Measurements from ENCODE around the gene THNSL1.
"Not testable (repeated sequence)": the region's sequence is repeated elsewhere in the genome, so short reads cannot be mapped to it uniquely, and the experiment has no call there.

THNSL1 gene

GRCh38 chr10:25016376-25017153 is at the start of gene THNSL1:
TSS of gene THNSL1 (plus strand) at chr10:25016612. CDS start at chr10:25023224, 6,612 bp downstream.
- peaks cover 9 to 12% of the 10 kb centered on the region in 2 donors for H3K9me3 Mint-ChIP-seq
- ATAC-seq: peak; percentile 98
- peak; percentile 97 to 98 for DNase-seq
- peak within 1 kb of the TSS; percentile 84 to 86 for H3K27ac Mint-ChIP-seq
- H3K27me3 Mint-ChIP-seq: no peaks in the 10 kb centered on the region
- H3K4me1 Mint-ChIP-seq: peaks cover 25% of the 10 kb centered on the region
- peak within 1 kb of the TSS; percentile 82 to 83 for H3K4me3 Mint-ChIP-seq

GRCh38 chr10:24966962-24967481 is 49.4 kb upstream of the THNSL1 start:
- DNase-seq (no peak), ATAC-seq (no peak)
- no peak overlapping the region for H3K4me3 Mint-ChIP-seq
- H3K4me1 Mint-ChIP-seq: peaks cover 9% of the 10 kb centered on the region
- H3K27ac Mint-ChIP-seq: no peak overlapping the region
- H3K27me3 Mint-ChIP-seq: no peaks in the 10 kb centered on the region
- no peaks in the 10 kb centered on the region for H3K9me3 Mint-ChIP-seq

DNA sequence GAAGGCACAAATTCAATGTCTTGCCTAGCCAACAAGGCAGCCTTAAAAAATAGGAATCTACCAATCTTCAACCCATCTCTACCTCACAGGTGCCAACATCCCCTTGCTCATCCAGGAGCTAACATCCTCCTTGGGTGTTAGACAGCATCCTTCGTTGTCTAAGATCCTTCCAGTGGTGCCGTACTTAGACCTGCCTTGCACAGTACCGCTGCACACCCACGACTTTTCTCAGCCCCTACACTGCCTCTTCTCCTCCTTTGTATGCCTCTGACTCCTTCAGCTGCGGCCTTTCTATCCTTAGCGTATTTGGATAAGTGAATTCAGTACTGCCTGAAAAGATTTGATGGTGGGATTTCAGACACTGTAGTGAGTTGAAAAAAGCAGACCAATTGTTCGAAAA is 48.1 kb upstream of the THNSL1 start:
- H3K27ac Mint-ChIP-seq: no peak overlapping the region
- no peak for ATAC-seq
- DNase-seq: no peak
- H3K4me3 Mint-ChIP-seq: no peak overlapping the region
- H3K4me1 Mint-ChIP-seq: no peaks in the 10 kb centered on the region
- H3K9me3 Mint-ChIP-seq: no peaks in the 10 kb centered on the region
- no peaks in the 10 kb centered on the region for H3K27me3 Mint-ChIP-seq

GRCh38 chr10:24968951-24969350 is 47.5 kb upstream of the THNSL1 start:
- H3K4me3 Mint-ChIP-seq, H3K9me3 Mint-ChIP-seq, ATAC-seq, DNase-seq, H3K4me1 Mint-ChIP-seq, H3K27ac Mint-ChIP-seq, H3K27me3 Mint-ChIP-seq: not testable (repeated sequence)

DNA sequence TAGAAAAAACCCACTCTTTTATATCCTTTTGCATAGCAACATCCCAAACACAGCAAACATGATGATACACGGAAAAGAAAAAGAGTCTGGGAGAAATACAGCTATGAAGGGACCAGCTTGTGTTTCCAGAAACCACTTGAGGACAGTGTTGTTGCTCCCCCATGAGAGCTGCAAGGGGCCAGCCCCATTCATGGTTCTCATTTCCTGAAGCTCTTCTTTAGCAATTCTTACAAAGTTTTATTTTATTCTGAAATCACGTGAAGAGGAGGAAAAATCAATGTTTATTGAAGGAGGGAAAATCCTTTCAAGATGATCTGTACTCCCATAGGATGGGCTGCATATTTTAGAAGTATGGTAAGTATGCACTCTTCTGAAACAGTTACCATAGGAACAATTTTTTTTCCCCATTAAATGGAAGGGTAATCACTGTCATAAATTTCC is 46.6 kb upstream of the THNSL1 start:
- Mint-ChIP-seq H3K27ac (no peak overlapping the region), H3K9me3 (no peaks in the 10 kb centered on the region), H3K27me3 (no peaks in the 10 kb centered on the region)

DNA sequence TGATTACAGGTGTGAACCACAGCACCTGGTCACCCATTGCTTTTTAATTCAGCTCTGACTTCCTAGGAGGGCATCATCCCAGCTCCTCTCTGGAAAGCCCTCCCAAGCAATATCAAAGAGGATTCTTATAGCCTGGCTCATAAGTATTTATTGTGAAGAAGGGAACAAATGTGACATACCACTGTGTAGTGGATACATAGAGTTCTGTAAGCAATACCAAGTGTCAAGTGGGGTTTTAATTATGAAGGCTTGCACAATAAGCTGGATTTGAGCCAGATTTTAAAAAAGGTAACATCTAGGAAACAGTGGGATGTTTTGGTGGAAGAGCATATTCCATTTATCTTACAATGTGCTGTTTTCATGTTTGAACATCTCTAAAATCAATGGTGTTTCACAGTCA is 45.0 kb upstream of the THNSL1 start:
- ATAC-seq (no peak), DNase-seq (no peak)
- Mint-ChIP-seq H3K4me1 (no peaks in the 10 kb centered on the region), H3K9me3 (no peaks in the 10 kb centered on the region), H3K27me3 (no peaks in the 10 kb centered on the region), H3K27ac (no peak overlapping the region), H3K4me3 (no peak overlapping the region)

More for the DNA sequence above, 46.6 kb upstream of the THNSL1 start:
- no peak overlapping the region for H3K4me3 Mint-ChIP-seq
- DNase-seq (no peak), ATAC-seq (no peak)
- no peaks in the 10 kb centered on the region for H3K4me1 Mint-ChIP-seq

- no peak for ATAC-seq
- no peak overlapping the region for H3K27ac Mint-ChIP-seq
- H3K9me3 Mint-ChIP-seq: no peaks in the 10 kb centered on the region
- no peak overlapping the region for H3K4me3 Mint-ChIP-seq
- DNase-seq: no peak
- H3K27me3 Mint-ChIP-seq: no peaks in the 10 kb centered on the region
- no peaks in the 10 kb centered on the region for H3K4me1 Mint-ChIP-seq
These were observed 43.2 kb upstream of the THNSL1 start for GRCh38 chr10:24973163-24973562.

GRCh38 chr10:24974976-24975375 is 41.4 kb upstream of the THNSL1 start:
- Mint-ChIP-seq H3K4me3 (no peak overlapping the region), H3K4me1 (no peaks in the 10 kb centered on the region), H3K9me3 (peaks cover 2 to 6% of the 10 kb centered on the region in 2 donors), H3K27ac (no peak overlapping the region), H3K27me3 (no peaks in the 10 kb centered on the region)
- DNase-seq: no peak
- ATAC-seq: no peak

GRCh38 chr10:24979685-24980084 is 36.7 kb upstream of the THNSL1 start:
- DNase-seq (no peak), ATAC-seq (no peak)
- Mint-ChIP-seq H3K9me3 (peaks cover 8 to 10% of the 10 kb centered on the region in 2 donors), H3K4me3 (no peak overlapping the region), H3K27me3 (no peaks in the 10 kb centered on the region), H3K27ac (peak overlapping the region in 1 of 2 donors; percentile 35), H3K4me1 (peaks cover 11% of the 10 kb centered on the region)

DNA sequence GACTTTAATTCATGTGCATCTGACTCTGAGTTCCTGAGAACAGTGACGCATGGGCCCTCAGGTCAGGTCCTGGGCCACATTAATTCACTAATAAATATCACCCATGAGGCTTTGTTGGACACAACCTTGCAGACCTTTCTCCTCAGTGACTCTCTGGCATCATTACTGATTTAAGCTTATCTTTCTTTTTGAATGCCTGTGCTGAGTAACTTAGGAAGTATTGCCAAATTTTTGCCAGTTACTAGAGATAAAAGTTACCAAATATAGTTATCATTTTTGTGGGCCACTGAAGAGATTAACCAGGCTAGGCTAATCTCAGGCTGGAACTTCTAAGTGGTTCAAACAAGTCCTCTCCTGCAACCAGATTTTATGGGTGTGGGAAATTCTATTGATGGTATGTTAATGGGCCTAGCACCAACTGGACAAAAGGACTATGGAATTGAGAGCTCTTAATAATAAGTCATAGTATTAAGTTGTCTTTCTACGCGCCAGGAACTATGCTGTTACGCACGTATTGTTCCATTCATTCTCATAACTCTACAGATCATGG is 35.2 kb upstream of the THNSL1 start:
- H3K4me1 Mint-ChIP-seq: peaks cover 11% of the 10 kb centered on the region

GRCh38 chr10:24982319-24983112 is 33.9 kb upstream of the THNSL1 start:
- no peak overlapping the region for H3K27ac Mint-ChIP-seq
- H3K4me1 Mint-ChIP-seq: peaks cover 11% of the 10 kb centered on the region
- H3K27me3 Mint-ChIP-seq: no peaks in the 10 kb centered on the region
- H3K9me3 Mint-ChIP-seq: peaks cover 8 to 10% of the 10 kb centered on the region in 2 donors
- no peak for ATAC-seq
- H3K4me3 Mint-ChIP-seq: no peak overlapping the region
- no peak for DNase-seq

More for the DNA sequence above, 35.2 kb upstream of the THNSL1 start:
- no peak for DNase-seq
- Mint-ChIP-seq H3K9me3 (peaks cover 8 to 10% of the 10 kb centered on the region in 2 donors), H3K27me3 (no peaks in the 10 kb centered on the region), H3K27ac (no peak overlapping the region), H3K4me3 (no peak overlapping the region)
- no peak for ATAC-seq

DNA sequence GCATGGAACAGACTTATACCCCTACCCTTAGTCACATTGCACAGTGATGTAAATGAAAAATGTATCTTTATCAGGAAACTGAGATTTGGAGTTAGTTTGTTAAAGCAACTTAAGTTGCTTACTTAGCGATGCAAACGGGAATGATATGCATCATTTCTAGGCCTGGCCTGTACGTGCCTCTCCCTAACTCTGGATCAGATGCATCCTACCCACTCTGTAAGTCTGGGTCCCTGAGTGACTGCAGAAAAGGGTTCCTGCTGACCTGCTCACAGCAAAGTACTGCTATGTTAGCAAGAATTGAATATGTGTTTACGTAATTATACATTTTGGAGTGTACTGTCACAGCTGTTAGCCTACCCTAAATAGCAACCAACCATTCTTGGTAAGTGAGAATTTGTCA is 33.3 kb upstream of the THNSL1 start:
- peaks cover 11% of the 10 kb centered on the region for H3K4me1 Mint-ChIP-seq

DNA sequence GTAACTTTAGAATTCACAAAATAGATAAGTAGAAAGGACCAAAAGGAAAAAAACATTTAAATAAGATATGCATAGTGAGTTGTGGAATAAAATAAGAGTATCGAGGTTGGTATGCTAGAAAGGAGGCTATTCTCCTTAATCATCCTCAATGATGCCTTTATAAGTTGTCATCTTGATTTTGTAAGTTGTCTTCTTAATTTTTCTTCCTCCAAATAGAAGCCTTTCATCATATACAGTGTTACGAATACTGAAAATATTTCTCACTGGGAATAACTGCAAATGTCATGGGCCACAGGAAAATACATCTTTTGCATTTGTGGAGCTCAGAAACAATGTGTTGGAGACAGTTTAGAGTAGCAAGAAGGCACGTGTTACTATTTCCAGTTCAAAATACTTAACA is 32.5 kb upstream of the THNSL1 start:
- H3K4me3 Mint-ChIP-seq: no peak overlapping the region
- peaks cover 8 to 10% of the 10 kb centered on the region in 2 donors for H3K9me3 Mint-ChIP-seq
- H3K27ac Mint-ChIP-seq: no peak overlapping the region
- peaks cover 11% of the 10 kb centered on the region for H3K4me1 Mint-ChIP-seq
- no peak for DNase-seq
- no peak for ATAC-seq
- no peaks in the 10 kb centered on the region for H3K27me3 Mint-ChIP-seq

More for the DNA sequence above, 33.3 kb upstream of the THNSL1 start:
- Mint-ChIP-seq H3K27me3 (no peaks in the 10 kb centered on the region), H3K27ac (no peak overlapping the region), H3K9me3 (peaks cover 8 to 10% of the 10 kb centered on the region in 2 donors), H3K4me3 (no peak overlapping the region)
- no peak for DNase-seq
- no peak for ATAC-seq

- Mint-ChIP-seq H3K4me3 (no peak overlapping the region), H3K27ac (no peak overlapping the region), H3K27me3 (no peaks in the 10 kb centered on the region), H3K4me1 (peaks cover 11% of the 10 kb centered on the region), H3K9me3 (peaks cover 5 to 6% of the 10 kb centered on the region in 2 donors)
- ATAC-seq (no peak), DNase-seq (no peak)
These were observed 31.5 kb upstream of the THNSL1 start for GRCh38 chr10:24984906-24985305.

GRCh38 chr10:24988831-24989640 is 27.4 kb upstream of the THNSL1 start:
- H3K27me3 Mint-ChIP-seq: no peaks in the 10 kb centered on the region
- H3K4me3 Mint-ChIP-seq: no peak overlapping the region
- no peaks in the 10 kb centered on the region for H3K4me1 Mint-ChIP-seq
- DNase-seq (no peak), ATAC-seq (no peak)
- no peaks in the 10 kb centered on the region for H3K9me3 Mint-ChIP-seq
- H3K27ac Mint-ChIP-seq: no peak overlapping the region
